Pancreas (tissue), 10 donors: ENCODE results near the gene FAM163B. TPM values are rescaled to one million over a fixed set of nuclear protein-coding genes. Genes with fewer than 3 reads are reported as not detected.

Experiments
- ATAC-seq, 4 donors: fragments of 200-7000 bp; cut with Tn5 transposase; one replicate each; pipeline versions ENCODE4 v1.8.0 to v1.9.1; 2020; ENCODE audit warnings: mild to moderate bottlenecking in 4 of 4, moderate library complexity in 4 of 4
- DNase-seq, 6 donors: peaks; one replicate each; pipeline ENCODE4 v3.0.0-alpha.2; 2020
- FAIRE-seq: peaks from 2 replicates; lab custom pipeline; 2012; peaks lifted over from hg19 to GRCh38; lab: Jason Lieb, UNC
- H3K27ac ChIP-seq, 4 donors: fragments of 200-600 bp; sonication (generic); 1 replicate in 3 of 4; 2 replicates in 1 of 4; pipeline versions ENCODE4 v1.5.0 to v1.8.0; 2020
- H3K27me3 ChIP-seq, 4 donors: fragments of 200-600 bp; one replicate each; pipeline ENCODE4 v1.8.0; 2021
- H3K36me3 ChIP-seq, 3 donors: fragments of 200-600 bp; sonication (generic) in 1 of 3; one replicate each; pipeline versions ENCODE4 v1.5.0 to v1.8.0; 2020 to 2021
- H3K4me1 ChIP-seq, 3 donors: fragments of 200-600 bp; one replicate each; pipeline ENCODE4 v1.8.0; 2021
- H3K4me3 ChIP-seq, 4 donors: fragments of 200-600 bp; sonication (generic) in 2 of 4; one replicate each; pipeline versions ENCODE4 v1.5.0 to v1.8.0; 2020 to 2021
- H3K9me3 ChIP-seq, 4 donors: fragments of 200-600 bp; one replicate each; pipeline ENCODE4 v1.8.0; 2021
- WGBS, 2 donors: extraction: QIAGEN DNeasy Blood & Tissue Kit; methylation state at CpG; one replicate each; pipeline ENCODE4 v1.1.7; 2013; 5-methylcytosine and 5-hydroxymethylcytosine counted together
- intact Hi-C, 3 donors: fragments of 100-400 bp; cut with DNase I; formaldehyde crosslinking; loops; one replicate each; pipeline versions ENCODE4 v1.11.1 to v1.14.2; 2022
- polyA plus RNA-seq, 2 donors: library from polyadenylated mRNA; stranded (reverse); fragments of 200-250 nt; gene quantifications; one replicate each; pipeline ENCODE4 v1.2.3, GENCODE V29; 2013
- total RNA-seq, 6 donors: library from RNA; stranded (reverse); fragmentation: NEBNext Ultra II Directional in 4 of 6; extraction: Animal tissue kit (Norgen Biotek cat#: 25700) in 4 of 6; gene quantifications; one replicate each; pipeline versions ENCODE4 v1.2.1 to v1.2.4, GENCODE V29; 2021 to 2023
- TF ChIP-seq, protein P1 (sequence below), 4 donors: fragments of 200-600 bp; sonication (generic) in 3 of 4; IDR thresholded peaks; one replicate each; pipeline versions ENCODE4 v1.5.0 to v1.8.0; 2021; ENCODE audit warnings: antibody characterized with exemption in 4 of 4
- donor health status: healthy with polysubstance abuse.
- donor health status: DM: no; HTN: no; CAD: no; lungs with moderate emphysema.
- donor health status: DM: no; HTN: no; CAD: no.
- donor health status: control.
- donor health status: control.
- donor health status: Bipolar disorder and iron deficiency.
- donor health status: DM: yes; HTN: yes; CAD: no.
- donor health status: DM: no; HTN: no; CAD: no.
- donor health status: DM: no; HTN: no; CAD: no.
- donor health status: DM: yes; HTN: yes; CAD: no.

The FAM163B gene
- total and polyA plus RNA-seq, 8 donors = not detected

GRCh38 chr9:133577737-133578112, 31.5 kb downstream of the FAM163B start:
- Histone ChIP-seq H3K4me1 (no peaks in the 10 kb centered on the region), H3K27ac (no peak overlapping the region), H3K27me3 (no peaks in the 10 kb centered on the region), H3K9me3 (no peaks in the 10 kb centered on the region), H3K4me3 (no peak overlapping the region), H3K36me3 (no peaks in the 10 kb centered on the region)
- FAIRE-seq = no peak
- DNase-seq = peak in 1 of 6 donors; percentile 22
- TF ChIP-seq, protein P1, sequence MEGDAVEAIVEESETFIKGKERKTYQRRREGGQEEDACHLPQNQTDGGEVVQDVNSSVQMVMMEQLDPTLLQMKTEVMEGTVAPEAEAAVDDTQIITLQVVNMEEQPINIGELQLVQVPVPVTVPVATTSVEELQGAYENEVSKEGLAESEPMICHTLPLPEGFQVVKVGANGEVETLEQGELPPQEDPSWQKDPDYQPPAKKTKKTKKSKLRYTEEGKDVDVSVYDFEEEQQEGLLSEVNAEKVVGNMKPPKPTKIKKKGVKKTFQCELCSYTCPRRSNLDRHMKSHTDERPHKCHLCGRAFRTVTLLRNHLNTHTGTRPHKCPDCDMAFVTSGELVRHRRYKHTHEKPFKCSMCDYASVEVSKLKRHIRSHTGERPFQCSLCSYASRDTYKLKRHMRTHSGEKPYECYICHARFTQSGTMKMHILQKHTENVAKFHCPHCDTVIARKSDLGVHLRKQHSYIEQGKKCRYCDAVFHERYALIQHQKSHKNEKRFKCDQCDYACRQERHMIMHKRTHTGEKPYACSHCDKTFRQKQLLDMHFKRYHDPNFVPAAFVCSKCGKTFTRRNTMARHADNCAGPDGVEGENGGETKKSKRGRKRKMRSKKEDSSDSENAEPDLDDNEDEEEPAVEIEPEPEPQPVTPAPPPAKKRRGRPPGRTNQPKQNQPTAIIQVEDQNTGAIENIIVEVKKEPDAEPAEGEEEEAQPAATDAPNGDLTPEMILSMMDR (IDR thresholded peaks at IDR 0.05) = no peak
- ATAC-seq = no peak
- intact Hi-C loops = no loop called here
- 80 to 81% methylated on average over 3 of the region's 3 CpGs for WGBS, 2 donors

GRCh38 chr9:133576875-133577736, 32.1 kb downstream of the FAM163B start:
- ATAC-seq (peak in 3 of 4 donors; percentile 13 to 36 (median 17)), DNase-seq (peak in 1 of 6 donors; percentile 29), FAIRE-seq (no peak)

GRCh38 chr9:133576031-133576874, 32.9 kb downstream of the FAM163B start:
- no peak for ATAC-seq
- H3K36me3 ChIP-seq = no peaks in the 10 kb centered on the region
- H3K4me1 ChIP-seq = no peaks in the 10 kb centered on the region
- TF ChIP-seq, protein P1 (IDR thresholded peaks at IDR 0.05) = no peak
- no peak overlapping the region for H3K27ac ChIP-seq
- no peak overlapping the region for H3K4me3 ChIP-seq
- FAIRE-seq = no peak
- peak in 1 of 6 donors; percentile 15 for DNase-seq
- no peaks in the 10 kb centered on the region for H3K27me3 ChIP-seq
- H3K9me3 ChIP-seq = no peaks in the 10 kb centered on the region
- intact Hi-C loops = no loop called here
- WGBS, 2 donors = 43 to 53% methylated on average over 23 of the region's 23 CpGs

More at GRCh38 chr9:133576875-133577736, 32.1 kb downstream of the FAM163B start:
- 40 to 50% methylated on average over 34 of the region's 34 CpGs for WGBS, 2 donors
- Histone ChIP-seq H3K27ac (no peak overlapping the region), H3K27me3 (no peaks in the 10 kb centered on the region), H3K4me3 (no peak overlapping the region), H3K9me3 (no peaks in the 10 kb centered on the region), H3K36me3 (no peaks in the 10 kb centered on the region), H3K4me1 (no peaks in the 10 kb centered on the region)
- intact Hi-C loops = no loop called here
- TF ChIP-seq, protein P1 (IDR thresholded peaks at IDR 0.05) = no peak

DNA sequence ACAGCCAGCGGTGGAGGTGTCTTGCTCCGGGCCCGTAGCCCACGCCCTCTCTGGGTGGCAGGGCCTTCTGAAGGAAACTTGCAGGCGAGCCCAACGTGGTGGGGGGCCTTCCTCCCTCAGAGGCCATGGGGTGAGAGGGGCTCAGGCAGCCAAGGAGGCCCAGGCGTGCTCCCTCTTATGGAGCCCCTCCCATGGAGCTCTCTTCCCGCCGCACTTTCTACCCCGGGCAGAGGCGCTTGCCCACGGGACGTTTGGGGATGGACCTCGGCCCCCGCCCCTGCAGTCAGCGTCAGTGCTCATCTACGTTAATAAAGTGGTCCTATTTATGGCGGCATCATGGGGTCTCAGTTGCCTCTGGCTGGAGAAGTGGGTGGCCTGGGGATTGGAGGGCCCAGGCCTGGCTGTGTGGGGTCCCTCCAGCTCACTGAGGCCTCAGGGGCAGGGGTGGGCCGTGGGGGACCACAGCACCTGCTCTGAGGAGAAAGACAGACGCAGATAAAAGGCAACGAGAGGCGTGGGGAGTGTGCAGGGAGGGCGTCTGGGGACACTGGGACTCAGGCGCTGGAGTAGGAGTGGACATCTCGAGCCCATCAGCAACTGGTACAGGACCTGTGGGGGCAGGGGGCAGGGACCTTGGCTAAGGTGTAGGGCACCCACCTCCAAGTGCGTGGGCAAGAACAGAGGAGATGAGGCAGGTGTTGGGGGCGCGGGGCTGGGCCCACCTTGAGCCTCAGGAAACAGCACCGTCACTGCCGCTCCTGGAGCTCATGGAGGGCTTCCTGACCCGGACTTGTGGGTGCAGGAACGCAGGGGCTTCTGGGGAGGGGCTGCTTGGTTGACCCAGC, 33.8 kb downstream of the FAM163B start:
- intact Hi-C loops = no loop called here
- no peaks in the 10 kb centered on the region for H3K36me3 ChIP-seq
- no peaks in the 10 kb centered on the region for H3K27me3 ChIP-seq
- 62 to 78% methylated on average over 30 to 32 of the region's 32 CpGs for WGBS, 2 donors
- no peak overlapping the region for H3K4me3 ChIP-seq
- no peaks in the 10 kb centered on the region for H3K9me3 ChIP-seq
- DNase-seq (peak in 1 of 6 donors; percentile 43), FAIRE-seq (no peak), ATAC-seq (no peak)
- no peaks in the 10 kb centered on the region for H3K4me1 ChIP-seq
- H3K27ac ChIP-seq = no peak overlapping the region
- TF ChIP-seq, protein P1 (IDR thresholded peaks at IDR 0.05) = no peak
